H9 (cell line): Measurements from ENCODE around the gene MS4A15. TPM values are rescaled to one million over a fixed set of nuclear protein-coding genes. Genes with fewer than 3 reads are reported as not detected.

Experiments
- DNase-seq: peaks from one replicate; pipeline ENCODE4 v3.0.0-alpha.2; 2017
- H2AFZ ChIP-seq: one replicate; pipeline ENCODE4 v1.6.1; 2013; ENCODE audit warnings: mild to moderate bottlenecking, low read length, control low read depth, moderate library complexity
- H2AK5ac ChIP-seq: 2 replicates; pipeline ENCODE4 v1.6.1; 2013; ENCODE audit warnings: low read length, control low read depth, mixed read lengths; ENCODE audit not compliant: insufficient read length
- H2BK120ac ChIP-seq: one replicate; pipeline ENCODE4 v1.6.1; 2013; ENCODE audit warnings: low read depth, mild to moderate bottlenecking, low read length, control low read depth, inconsistent platforms; ENCODE audit not compliant: poor library complexity, severe bottlenecking
- H2BK12ac ChIP-seq: 2 replicates; pipeline ENCODE4 v1.6.1; 2013; ENCODE audit warnings: low read length, control low read depth, mixed read lengths, low read depth; ENCODE audit not compliant: insufficient read length
- H2BK15ac ChIP-seq: 2 replicates; pipeline ENCODE4 v1.6.1; 2013; ENCODE audit warnings: low read depth, low read length, control low read depth
- H2BK20ac ChIP-seq: one replicate; pipeline ENCODE4 v1.6.1; 2013; ENCODE audit warnings: low read depth, mild to moderate bottlenecking, low read length, control low read depth, inconsistent platforms; ENCODE audit not compliant: poor library complexity, severe bottlenecking
- H2BK5ac ChIP-seq: 2 replicates; pipeline ENCODE4 v1.6.1; 2013; ENCODE audit warnings: low read length, control low read depth, mixed read lengths; ENCODE audit not compliant: insufficient read length
- H3K14ac ChIP-seq: 2 replicates; pipeline ENCODE4 v1.6.1; 2013; ENCODE audit warnings: low read length, control low read depth; ENCODE audit not compliant: insufficient read depth
- H3K18ac ChIP-seq: 2 replicates; pipeline ENCODE4 v1.6.1; 2013; ENCODE audit warnings: low read depth, mild to moderate bottlenecking, mixed read lengths, low read length, control low read depth; ENCODE audit not compliant: insufficient read length
- H3K23ac ChIP-seq: 2 replicates; pipeline ENCODE4 v1.6.1; 2013; ENCODE audit warnings: low read length, control low read depth, mixed read lengths, low read depth; ENCODE audit not compliant: insufficient read length
- H3K23me2 ChIP-seq: 2 replicates; pipeline ENCODE4 v1.6.1; 2013; ENCODE audit warnings: low read depth, mild to moderate bottlenecking, mixed read lengths, low read length, control low read depth; ENCODE audit not compliant: insufficient read length, poor library complexity, severe bottlenecking
- H3K27ac ChIP-seq: 2 replicates; pipeline ENCODE4 v1.5.1; 2013; ENCODE audit warnings: low read length, control low read depth, mixed read lengths, low read depth; ENCODE audit not compliant: insufficient read length
- H3K27me3 ChIP-seq: 2 replicates; pipeline ENCODE4 v1.6.1; 2013; ENCODE audit warnings: low read length, control low read depth, inconsistent platforms; ENCODE audit not compliant: insufficient read depth
- H3K4ac ChIP-seq: 2 replicates; pipeline ENCODE4 v1.6.1; 2013; ENCODE audit warnings: low read depth, mild to moderate bottlenecking, control low read depth, inconsistent platforms, low read length, moderate library complexity
- H3K4me1 ChIP-seq: 2 replicates; pipeline ENCODE4 v1.6.1; 2013; ENCODE audit warnings: low read length, control low read depth, inconsistent platforms; ENCODE audit not compliant: insufficient read depth
- H3K4me2 ChIP-seq: 2 replicates; pipeline ENCODE4 v1.6.1; 2013; ENCODE audit warnings: low read length, control low read depth, mixed read lengths; ENCODE audit not compliant: insufficient read length, insufficient read depth
- H3K56ac ChIP-seq: 2 replicates; pipeline ENCODE4 v1.6.1; 2013; ENCODE audit warnings: low read depth, mild to moderate bottlenecking, mixed read lengths, low read length, control low read depth; ENCODE audit not compliant: insufficient read length
- H3K79me1 ChIP-seq: 2 replicates; pipeline ENCODE4 v1.6.1; 2013; ENCODE audit warnings: low read depth, mild to moderate bottlenecking, moderate library complexity, low read length, control low read depth, inconsistent platforms; ENCODE audit not compliant: insufficient read depth, poor library complexity, severe bottlenecking
- H3K79me2 ChIP-seq: 2 replicates; pipeline ENCODE4 v1.6.1; 2013; ENCODE audit warnings: low read length, control low read depth, inconsistent platforms; ENCODE audit not compliant: insufficient read depth
- H3K9ac ChIP-seq: 2 replicates; pipeline ENCODE4 v1.6.1; 2013; ENCODE audit warnings: low read length, control low read depth, mixed read lengths; ENCODE audit not compliant: insufficient read length; ENCODE audit errors: extremely low read depth
- H3K9me3 ChIP-seq: one replicate; pipeline ENCODE4 v1.6.1; 2013; ENCODE audit warnings: low read depth, low read length, inconsistent platforms; ENCODE audit not compliant: control insufficient read depth
- H3T11ph ChIP-seq: one replicate; pipeline ENCODE4 v1.6.1; 2013; ENCODE audit warnings: mild to moderate bottlenecking, low read length, control low read depth, inconsistent platforms
- H4K20me1 ChIP-seq: one replicate; pipeline ENCODE4 v1.6.1; 2013; ENCODE audit not compliant: control insufficient read depth, insufficient read length, insufficient read depth
- H4K5ac ChIP-seq: 2 replicates; pipeline ENCODE4 v1.6.1; 2013; ENCODE audit warnings: low read depth, mild to moderate bottlenecking, mixed read lengths, low read length, control low read depth; ENCODE audit not compliant: insufficient read length
- H4K8ac ChIP-seq: replicated peaks from 2 replicates; pipeline ENCODE4 v1.6.1; 2013; ENCODE audit warnings: low read length, control low read depth, mixed read lengths, low read depth; ENCODE audit not compliant: insufficient read length
- H4K91ac ChIP-seq: 2 replicates; pipeline ENCODE4 v1.6.1; 2013; ENCODE audit warnings: low read depth, mild to moderate bottlenecking, moderate library complexity, mixed read lengths, low read length, control low read depth; ENCODE audit not compliant: insufficient read length
- H3K27ac Mint-ChIP-seq, 3 experiments: 2 replicates in 2 of 3; 3 replicates in 1 of 3; pipeline ENCODE4 v1.8.0; 2020 to 2021; ENCODE audit warnings: mixed read lengths in 3 of 3, mild to moderate bottlenecking in 1 of 3, moderate library complexity in 1 of 3
- H3K27me3 Mint-ChIP-seq: 2 replicates; pipeline ENCODE4 v1.8.0; 2021; ENCODE audit warnings: low read depth, mild to moderate bottlenecking, moderate library complexity, mixed read lengths
- H3K36me3 Mint-ChIP-seq, 3 experiments: 2 replicates in 2 of 3; 3 replicates in 1 of 3; pipeline ENCODE4 v1.8.0; 2020 to 2021; ENCODE audit warnings: low read depth in 3 of 3, mixed read lengths in 3 of 3; ENCODE audit not compliant: insufficient read depth in 1 of 3
- H3K4me1 Mint-ChIP-seq, 2 experiments: 2 replicates each; pipeline ENCODE4 v1.8.0; 2020; ENCODE audit warnings: mixed read lengths in 2 of 2
- H3K4me3 Mint-ChIP-seq, 2 experiments: 2 replicates in 1 of 2; 3 replicates in 1 of 2; pipeline ENCODE4 v1.8.0; 2020 to 2021; ENCODE audit warnings: mild to moderate bottlenecking in 2 of 2, mixed read lengths in 2 of 2, moderate library complexity in 1 of 2
- H3K9me3 Mint-ChIP-seq, 2 experiments: 2 replicates in 1 of 2; 3 replicates in 1 of 2; pipeline ENCODE4 v1.8.0; 2020; ENCODE audit warnings: mild to moderate bottlenecking in 2 of 2, mixed read lengths in 2 of 2, moderate library complexity in 1 of 2
- WGBS: extraction: QIAGEN DNeasy Blood & Tissue Kit; methylation state at CpG from one replicate; pipeline ENCODE4 v1.1.7; 2013; ENCODE audit warnings: missing lambda C conversion rate, low lambda C conversion rate, mixed read lengths; ENCODE audit not compliant: insufficient read length; ENCODE audit errors: extremely low coverage; 5-methylcytosine and 5-hydroxymethylcytosine counted together
- total RNA-seq: library from RNA; stranded (reverse); gene quantifications from 2 replicates; pipeline ENCODE4 v1.2.1, GENCODE V29; 2021
- TF ChIP-seq, protein P1 (sequence below): fragments of 200-600 bp; sonication (generic); conservative IDR thresholded peaks from 3 replicates; pipeline ENCODE4 v1.8.0; 2021; ENCODE audit warnings: antibody characterized with exemption, mild to moderate bottlenecking

The MS4A15 gene
- total RNA-seq, 1 experiment from 2014 or later, result 0.11 TPM

DNA sequence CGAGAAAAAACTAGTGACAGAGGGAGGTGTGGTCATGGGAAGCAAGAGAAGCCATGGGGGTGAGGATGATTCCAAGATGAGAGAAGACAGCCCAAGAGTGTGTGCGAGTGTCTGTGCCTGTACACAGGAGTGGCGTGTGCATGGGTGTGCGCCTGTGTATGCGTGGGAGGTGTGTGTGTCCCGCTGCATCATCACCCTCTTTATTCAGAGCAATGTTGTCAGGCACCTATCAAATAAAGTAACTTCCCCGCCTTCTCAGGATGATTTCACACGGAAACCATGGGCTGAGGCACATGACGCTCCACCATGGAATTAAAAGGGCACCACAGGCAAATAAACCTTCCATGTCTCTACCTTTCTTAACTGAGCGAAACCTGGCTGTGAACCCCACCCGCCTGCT lies 53.0 kb downstream of the MS4A15 start:
- H4K91ac ChIP-seq, result no peak overlapping the region
- H3T11ph ChIP-seq, result no peak overlapping the region
- no peak overlapping the region for H3K9ac ChIP-seq
- H3K23me2 ChIP-seq, result no peaks in the 10 kb centered on the region
- H3K4ac ChIP-seq, result no peak overlapping the region
- H3K4me1 Mint-ChIP-seq, result peaks cover 0 to 3% of the 10 kb centered on the region in 2 experiments; a peak in 2 of 4 replicates
- H3K9me3 Mint-ChIP-seq, result peaks cover 6 to 8% of the 10 kb centered on the region in 2 experiments; a peak in 4 of 5 replicates
- H3K79me2 ChIP-seq, result no peaks in the 10 kb centered on the region
- no peaks in the 10 kb centered on the region for H3K9me3 ChIP-seq
- H2BK120ac ChIP-seq, result no peak overlapping the region
- H4K8ac ChIP-seq, result no peak overlapping the region
- no peak overlapping the region for H3K18ac ChIP-seq
- H3K14ac ChIP-seq, result no peak overlapping the region; the same call in 1 of the 2 replicates
- TF ChIP-seq, protein P1, sequence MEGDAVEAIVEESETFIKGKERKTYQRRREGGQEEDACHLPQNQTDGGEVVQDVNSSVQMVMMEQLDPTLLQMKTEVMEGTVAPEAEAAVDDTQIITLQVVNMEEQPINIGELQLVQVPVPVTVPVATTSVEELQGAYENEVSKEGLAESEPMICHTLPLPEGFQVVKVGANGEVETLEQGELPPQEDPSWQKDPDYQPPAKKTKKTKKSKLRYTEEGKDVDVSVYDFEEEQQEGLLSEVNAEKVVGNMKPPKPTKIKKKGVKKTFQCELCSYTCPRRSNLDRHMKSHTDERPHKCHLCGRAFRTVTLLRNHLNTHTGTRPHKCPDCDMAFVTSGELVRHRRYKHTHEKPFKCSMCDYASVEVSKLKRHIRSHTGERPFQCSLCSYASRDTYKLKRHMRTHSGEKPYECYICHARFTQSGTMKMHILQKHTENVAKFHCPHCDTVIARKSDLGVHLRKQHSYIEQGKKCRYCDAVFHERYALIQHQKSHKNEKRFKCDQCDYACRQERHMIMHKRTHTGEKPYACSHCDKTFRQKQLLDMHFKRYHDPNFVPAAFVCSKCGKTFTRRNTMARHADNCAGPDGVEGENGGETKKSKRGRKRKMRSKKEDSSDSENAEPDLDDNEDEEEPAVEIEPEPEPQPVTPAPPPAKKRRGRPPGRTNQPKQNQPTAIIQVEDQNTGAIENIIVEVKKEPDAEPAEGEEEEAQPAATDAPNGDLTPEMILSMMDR, result no peak
- H3K4me3 Mint-ChIP-seq, result no peak overlapping the region
- H2AFZ ChIP-seq, result no peak overlapping the region
- no peaks in the 10 kb centered on the region for H3K79me1 ChIP-seq
- H2AK5ac ChIP-seq, result no peak overlapping the region
- H2BK12ac ChIP-seq, result no peak overlapping the region
- H3K56ac ChIP-seq, result no peak overlapping the region
- H2BK15ac ChIP-seq, result no peak overlapping the region
- H3K36me3 Mint-ChIP-seq, result peaks cover 0 to 7% (median 0%) of the 10 kb centered on the region in 3 experiments; a peak in 2 of 7 replicates
- H3K27ac ChIP-seq, result no peak overlapping the region
- H2BK20ac ChIP-seq, result no peak overlapping the region
- no peaks in the 10 kb centered on the region for H3K27me3 ChIP-seq
- no CpG with 5 or more reads among the region's 11 CpGs for WGBS
- H3K4me2 ChIP-seq, result no peak overlapping the region
- H3K27ac Mint-ChIP-seq, result no peak overlapping the region; a peak in 1 of 7 replicates
- H3K4me1 ChIP-seq, result no peaks in the 10 kb centered on the region
- peaks cover 21% of the 10 kb centered on the region for H3K27me3 Mint-ChIP-seq
- no peak for DNase-seq
- no peak overlapping the region for H2BK5ac ChIP-seq
- no peak overlapping the region for H4K5ac ChIP-seq
- H3K23ac ChIP-seq, result no peak overlapping the region
- H4K20me1 ChIP-seq, result no peaks in the 10 kb centered on the region
